NCI-H2107 (cell line): ENCODE results near the gene BAHCC1.
A peak's percentile ranks its signal among the peaks of the same experiment; 100 is the strongest.

Experiments used
- DNase-seq: peaks from one replicate; lab custom pipeline; 2025; lab: John Stamatoyannopoulos, UW

Gene BAHCC1

GRCh38 chr17:81398176-81398831 is 3.0 kb downstream of the BAHCC1 start:
- DNase-seq, result no peak

- DNase-seq, result no peak
These were observed 3.7 kb downstream of the BAHCC1 start for GRCh38 chr17:81398832-81399411.

- no peak for DNase-seq
These were observed 4.4 kb downstream of the BAHCC1 start for GRCh38 chr17:81399481-81400153.

GRCh38 chr17:81400154-81400977 is 5.1 kb downstream of the BAHCC1 start:
- no peak for DNase-seq

GRCh38 chr17:81400996-81401722 is 5.9 kb downstream of the BAHCC1 start:
- DNase-seq, result no peak

- no peak for DNase-seq
These were observed 6.7 kb downstream of the BAHCC1 start for GRCh38 chr17:81401723-81402529.

- no peak for DNase-seq
These were observed 7.3 kb downstream of the BAHCC1 start for GRCh38 chr17:81402530-81402941.

- no peak for DNase-seq
These were observed 7.8 kb downstream of the BAHCC1 start for GRCh38 chr17:81402981-81403467.

GRCh38 chr17:81403671-81404534 is 8.6 kb downstream of the BAHCC1 start:
- no peak for DNase-seq

GRCh38 chr17:81404558-81405165 is 9.4 kb downstream of the BAHCC1 start:
- peak; percentile 73 for DNase-seq

- no peak for DNase-seq
These were observed 10.2 kb downstream of the BAHCC1 start for GRCh38 chr17:81405411-81405872.

GRCh38 chr17:81406117-81406953 is 11.1 kb downstream of the BAHCC1 start:
- no peak for DNase-seq

GRCh38 chr17:81408049-81408448 is 12.8 kb downstream of the BAHCC1 start:
- no peak for DNase-seq

- DNase-seq, result peak; percentile 81
These were observed 14.1 kb downstream of the BAHCC1 start for GRCh38 chr17:81409190-81409935.

- no peak for DNase-seq
These were observed 15.6 kb downstream of the BAHCC1 start for GRCh38 chr17:81410852-81411251.

- DNase-seq, result no peak
These were observed 16.0 kb downstream of the BAHCC1 start for GRCh38 chr17:81411305-81411704.

GRCh38 chr17:81412490-81413093 is 17.3 kb downstream of the BAHCC1 start:
- DNase-seq, result no peak
